Astrocyte of the cerebellum (primary cell): ENCODE data around the gene FCN3.

Experiments used
- DNase-seq: peaks from one replicate; pipeline ENCODE4 v3.0.0-alpha.2; 2011; ENCODE audit warnings: low read depth
- H3K4me3 ChIP-seq: 2 replicates; pipeline ENCODE4 v1.5.1; 2011; ENCODE audit warnings: mild to moderate bottlenecking, low read depth, low read length, moderate library complexity
- CTCF ChIP-seq: IDR thresholded peaks from 2 replicates; pipeline ENCODE4 v1.5.1; 2012; ENCODE audit warnings: low read length, low read depth, moderate library complexity, mild to moderate bottlenecking; ENCODE audit errors: missing control alignments
- in situ Hi-C: cut with HindIII; loops from 2 replicates; pipeline ENCODE4 v1.10.0; 2017; ENCODE audit warnings: low sequenced_read_pairs

FCN3 gene

GRCh38 chr1:27380766-27381733 is 6.4 kb upstream of the FCN3 start:
- in situ Hi-C loops: no loop called here
- H3K4me3 ChIP-seq: no peak overlapping the region
- TF ChIP-seq CTCF: no peak
- DNase-seq: no peak

GRCh38 chr1:27380224-27380623 is 5.6 kb upstream of the FCN3 start:
- in situ Hi-C loops: no loop called here
- no peak overlapping the region for H3K4me3 ChIP-seq
- TF ChIP-seq CTCF: no peak
- no peak for DNase-seq

- no peak for TF ChIP-seq CTCF
- no peak for DNase-seq
- H3K4me3 ChIP-seq: no peak overlapping the region
- in situ Hi-C loops: no loop called here
Observed at GRCh38 chr1:27379564-27380122, 5.0 kb upstream of the FCN3 start.

GRCh38 chr1:27377760-27378495 is 3.3 kb upstream of the FCN3 start:
- in situ Hi-C loops: no loop called here
- no peak overlapping the region for H3K4me3 ChIP-seq
- DNase-seq: no peak
- no peak for TF ChIP-seq CTCF

GRCh38 chr1:27372808-27373690 is 1.6 kb downstream of the FCN3 start:
- peak; percentile 33 for TF ChIP-seq CTCF

More at GRCh38 chr1:27372808-27373690, 1.6 kb downstream of the FCN3 start:
- no peak for DNase-seq
- in situ Hi-C loops: no loop called here
- no peak overlapping the region for H3K4me3 ChIP-seq
